ENCODE data around the gene SRD5A1.

DNA sequence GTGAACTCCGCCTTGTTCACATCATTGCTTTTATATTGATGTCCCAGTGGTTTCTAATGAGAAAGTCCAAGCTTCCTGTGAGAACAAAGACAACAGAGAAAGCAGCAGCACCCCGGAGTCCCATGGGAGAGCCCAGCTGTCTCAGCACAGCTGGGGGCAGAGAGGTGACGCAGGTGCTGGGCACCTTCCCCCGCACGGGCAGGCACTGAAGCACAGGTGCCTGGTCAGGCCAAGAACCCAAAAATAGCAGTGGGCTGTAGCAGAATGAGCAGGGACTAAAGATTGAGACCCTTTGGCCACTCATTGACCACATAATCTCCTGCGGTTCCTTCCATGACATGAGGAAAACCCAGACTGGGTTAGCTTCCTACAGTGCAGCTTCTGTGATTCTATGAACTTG, 18.8 kb downstream of the SRD5A1 start:
- TF ChIP-seq, protein P1, sequence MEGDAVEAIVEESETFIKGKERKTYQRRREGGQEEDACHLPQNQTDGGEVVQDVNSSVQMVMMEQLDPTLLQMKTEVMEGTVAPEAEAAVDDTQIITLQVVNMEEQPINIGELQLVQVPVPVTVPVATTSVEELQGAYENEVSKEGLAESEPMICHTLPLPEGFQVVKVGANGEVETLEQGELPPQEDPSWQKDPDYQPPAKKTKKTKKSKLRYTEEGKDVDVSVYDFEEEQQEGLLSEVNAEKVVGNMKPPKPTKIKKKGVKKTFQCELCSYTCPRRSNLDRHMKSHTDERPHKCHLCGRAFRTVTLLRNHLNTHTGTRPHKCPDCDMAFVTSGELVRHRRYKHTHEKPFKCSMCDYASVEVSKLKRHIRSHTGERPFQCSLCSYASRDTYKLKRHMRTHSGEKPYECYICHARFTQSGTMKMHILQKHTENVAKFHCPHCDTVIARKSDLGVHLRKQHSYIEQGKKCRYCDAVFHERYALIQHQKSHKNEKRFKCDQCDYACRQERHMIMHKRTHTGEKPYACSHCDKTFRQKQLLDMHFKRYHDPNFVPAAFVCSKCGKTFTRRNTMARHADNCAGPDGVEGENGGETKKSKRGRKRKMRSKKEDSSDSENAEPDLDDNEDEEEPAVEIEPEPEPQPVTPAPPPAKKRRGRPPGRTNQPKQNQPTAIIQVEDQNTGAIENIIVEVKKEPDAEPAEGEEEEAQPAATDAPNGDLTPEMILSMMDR (IDR thresholded peaks at IDR 0.05 in 2 of 3, conservative IDR thresholded peaks at IDR 0.05 in 1 of 3; ENCODE audit: borderline replicate concordance in 1 of 3, insufficient read depth in 1 of 3, low read depth in 2 of 3, low read length in 2 of 3), result no peak
- TF ChIP-seq POLR2AphosphoS5 (IDR thresholded peaks at IDR 0.05; ENCODE audit: low read depth, low read length) (no peak), MAX (IDR thresholded peaks at IDR 0.05) (no peak), SIN3A (IDR thresholded peaks at IDR 0.05; ENCODE audit: low read depth) (no peak), POLR2A (IDR thresholded peaks at IDR 0.05; ENCODE audit: borderline replicate concordance, extremely low read depth, insufficient read depth, insufficient read length) (no peak), EZH2 (IDR thresholded peaks at IDR 0.05) (no peak), EZH2phosphoT487 (IDR thresholded peaks at IDR 0.05; ENCODE audit: borderline replicate concordance) (no peak), SP1 (IDR thresholded peaks at IDR 0.05; ENCODE audit: low read depth) (no peak), ELF1 (IDR thresholded peaks at IDR 0.05; ENCODE audit: borderline replicate concordance, low read depth) (no peak), ZNF274 (IDR thresholded peaks at IDR 0.05; ENCODE audit: low read depth, low read length) (no peak), JUND (IDR thresholded peaks at IDR 0.05) (no peak), YY1 (IDR thresholded peaks at IDR 0.05; ENCODE audit: extremely low read depth, insufficient replicate concordance, low read depth, low read length) (no peak), SRF (IDR thresholded peaks at IDR 0.05; ENCODE audit: low read depth) (no peak)

All from HCT116 (cell line).